NCI-H1436 treated with DMSO at 0.1 percent for 48 hours (cell line): ENCODE results near the gene GPATCH2.

Source experiments
- DNase-seq: peaks from one replicate; lab custom pipeline; 2025; lab: John Stamatoyannopoulos, UW

GPATCH2 gene

GRCh38 chr1:217630711-217631591 lies at the start of gene GPATCH2, which contains the start of gene SPATA17:
GPATCH2 (minus strand) TSS chr1:217631090; CDS start chr1:217630971, 119 bp downstream.
SPATA17 (plus strand) TSS chr1:217631344; CDS start chr1:217631379, 35 bp downstream.
- peak; percentile 79 for DNase-seq

GRCh38 chr1:217674028-217674729 lies 43.3 kb upstream of the GPATCH2 start:
- DNase-seq: no peak

- no peak for DNase-seq
Measured at GRCh38 chr1:217673387-217673786, 42.5 kb upstream of the GPATCH2 start.

GRCh38 chr1:217668351-217668940 lies 37.6 kb upstream of the GPATCH2 start:
- DNase-seq: no peak

- DNase-seq: no peak
Measured at GRCh38 chr1:217661407-217661806, 30.5 kb upstream of the GPATCH2 start.

GRCh38 chr1:217660353-217661062 lies 29.6 kb upstream of the GPATCH2 start:
- no peak for DNase-seq

GRCh38 chr1:217650674-217651073 lies 19.8 kb upstream of the GPATCH2 start:
- DNase-seq: no peak

- no peak for DNase-seq
Measured at GRCh38 chr1:217647791-217648190, 16.9 kb upstream of the GPATCH2 start.

GRCh38 chr1:217642455-217642854 lies 11.6 kb upstream of the GPATCH2 start:
- DNase-seq: no peak

- no peak for DNase-seq
Measured at GRCh38 chr1:217627431-217627830, 3.5 kb downstream of the GPATCH2 start.

- DNase-seq: no peak
Measured at GRCh38 chr1:217626321-217626720, 4.6 kb downstream of the GPATCH2 start.

- DNase-seq: no peak
Measured at GRCh38 chr1:217622042-217622441, 8.8 kb downstream of the GPATCH2 start.

GRCh38 chr1:217620814-217621213 lies 10.1 kb downstream of the GPATCH2 start:
- DNase-seq: no peak

- DNase-seq: no peak
Measured at GRCh38 chr1:217617126-217617525, 13.8 kb downstream of the GPATCH2 start.

GRCh38 chr1:217614200-217614712 lies 16.6 kb downstream of the GPATCH2 start:
- no peak for DNase-seq

- DNase-seq: no peak
Measured at GRCh38 chr1:217605390-217605789, 25.5 kb downstream of the GPATCH2 start.

- no peak for DNase-seq
Measured at GRCh38 chr1:217602380-217602779, 28.5 kb downstream of the GPATCH2 start.

- DNase-seq: no peak
Measured at GRCh38 chr1:217599154-217599553, 31.7 kb downstream of the GPATCH2 start.

- no peak for DNase-seq
Measured at GRCh38 chr1:217590598-217590997, 40.3 kb downstream of the GPATCH2 start.

- no peak for DNase-seq
Measured at GRCh38 chr1:217586586-217586985, 44.3 kb downstream of the GPATCH2 start.

- DNase-seq: no peak
Measured at GRCh38 chr1:217585577-217585976, 45.3 kb downstream of the GPATCH2 start.
